GM21576 (cell line): ENCODE data around the gene KRIT1.
"Not testable (repeated sequence)": the region's sequence is repeated elsewhere in the genome, so short reads cannot be mapped to it uniquely, and the experiment has no call there.

Experiments used
- ATAC-seq: cut with Tn5 transposase; IDR thresholded peaks from one replicate; pipeline ENCODE4 v1.9.1; 2021; ENCODE audit warnings: mild to moderate bottlenecking, moderate library complexity; ENCODE audit not compliant: unreplicated experiment

KRIT1 gene

GRCh38 chr7:92245487-92246359 lies at the start of gene KRIT1, which contains the start of gene ANKIB1:
Gene KRIT1 (minus strand): TSS chr7:92245914. CDS start chr7:92242135, 3,779 bp downstream.
Gene ANKIB1 (plus strand): TSS chr7:92245974. CDS start chr7:92294979, 49,005 bp downstream.
- peak; percentile 63 for ATAC-seq

GRCh38 chr7:92295391-92295790 lies 49.7 kb upstream of the KRIT1 start:
- no peak for ATAC-seq

- ATAC-seq: no peak
These were observed 48.3 kb upstream of the KRIT1 start for GRCh38 chr7:92293896-92294590.

GRCh38 chr7:92292981-92293380 lies 47.3 kb upstream of the KRIT1 start:
- ATAC-seq: no peak

- ATAC-seq: no peak
These were observed 43.6 kb upstream of the KRIT1 start for GRCh38 chr7:92289321-92289720.

- ATAC-seq: no peak
These were observed 37.2 kb upstream of the KRIT1 start for GRCh38 chr7:92282930-92283329.

GRCh38 chr7:92282221-92282814 lies 36.6 kb upstream of the KRIT1 start:
- no peak for ATAC-seq

- ATAC-seq: no peak
These were observed 35.3 kb upstream of the KRIT1 start for GRCh38 chr7:92281031-92281430.

- ATAC-seq: no peak
These were observed 33.8 kb upstream of the KRIT1 start for GRCh38 chr7:92279396-92280031.

- peak; percentile 91 for ATAC-seq
These were observed 30.7 kb upstream of the KRIT1 start for GRCh38 chr7:92276460-92276864.

GRCh38 chr7:92275327-92275726 lies 29.6 kb upstream of the KRIT1 start:
- ATAC-seq: no peak

GRCh38 chr7:92268921-92269320 lies 23.2 kb upstream of the KRIT1 start:
- no peak for ATAC-seq

- no peak for ATAC-seq
These were observed 20.9 kb upstream of the KRIT1 start for GRCh38 chr7:92266415-92267241.

GRCh38 chr7:92260248-92260781 lies 14.6 kb upstream of the KRIT1 start:
- no peak for ATAC-seq

- no peak for ATAC-seq
These were observed 14.0 kb upstream of the KRIT1 start for GRCh38 chr7:92259610-92260247.

GRCh38 chr7:92259062-92259461 lies 13.3 kb upstream of the KRIT1 start:
- ATAC-seq: no peak

- ATAC-seq: no peak
These were observed 9.6 kb upstream of the KRIT1 start for GRCh38 chr7:92255308-92255707.

- not testable (repeated sequence) for ATAC-seq
These were observed 9.1 kb upstream of the KRIT1 start for GRCh38 chr7:92254800-92255199.

GRCh38 chr7:92253251-92253650 lies 7.5 kb upstream of the KRIT1 start:
- ATAC-seq: no peak
